BLaER1 (cell line): ENCODE measurements around the gene ZNF407.

Experiments used
- H3K27ac ChIP-seq: shearing (Covaris generic); formaldehyde crosslinking; 2 replicates; pipeline ENCODE4 v1.8.1; 2022
- H3K27me3 ChIP-seq: shearing (Covaris generic); formaldehyde crosslinking; 2 replicates; pipeline ENCODE4 v1.8.1; 2022
- H3K36me3 ChIP-seq: shearing (Covaris generic); formaldehyde crosslinking; 2 replicates; pipeline ENCODE4 v1.8.1; 2022
- H3K4me1 ChIP-seq: shearing (Covaris generic); formaldehyde crosslinking; 2 replicates; pipeline ENCODE4 v1.8.1; 2022
- H3K4me2 ChIP-seq: shearing (Covaris generic); formaldehyde crosslinking; 2 replicates; pipeline ENCODE4 v1.8.1; 2022
- H3K4me3 ChIP-seq: shearing (Covaris generic); formaldehyde crosslinking; 2 replicates; pipeline ENCODE4 v1.8.1; 2022
- H3K9ac ChIP-seq: shearing (Covaris generic); formaldehyde crosslinking; 2 replicates; pipeline ENCODE4 v1.8.1; 2022
- H3K9me3 ChIP-seq: shearing (Covaris generic); formaldehyde crosslinking; 2 replicates; pipeline ENCODE4 v1.8.1; 2022
- H4K20me1 ChIP-seq: shearing (Covaris generic); formaldehyde crosslinking; 2 replicates; pipeline ENCODE4 v1.8.1; 2022
- Cebpa-rat ChIP-seq: shearing (Covaris generic); IDR thresholded peaks from 2 replicates; pipeline ENCODE4 v1.8.1; 2022

ZNF407 gene

DNA sequence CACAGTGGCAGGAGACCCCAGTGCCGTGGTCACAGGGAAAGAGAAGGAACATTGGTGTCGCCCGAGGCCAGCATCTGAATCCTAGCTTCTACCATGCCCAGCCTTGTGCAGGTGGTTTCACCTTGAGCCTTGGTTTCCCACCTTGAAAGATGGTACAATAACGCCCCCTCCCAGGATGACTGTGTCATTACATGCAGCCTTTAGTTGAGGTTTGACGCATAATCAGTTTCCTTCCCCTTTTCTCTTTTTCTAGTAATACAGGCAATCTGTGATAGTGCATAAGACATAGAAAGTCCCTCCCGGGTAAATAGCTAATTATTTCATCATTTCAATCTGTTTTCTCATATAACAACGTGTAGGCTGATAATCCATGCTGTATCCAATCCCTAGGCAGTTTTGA is 29.8 kb upstream of the ZNF407 start:
- TF ChIP-seq Cebpa-rat: no peak
- H4K20me1 ChIP-seq: no peaks in the 10 kb centered on the region
- H3K36me3 ChIP-seq: no peaks in the 10 kb centered on the region
- peaks cover 38% of the 10 kb centered on the region for H3K9me3 ChIP-seq
- H3K27me3 ChIP-seq: no peaks in the 10 kb centered on the region
- no peak overlapping the region for H3K4me2 ChIP-seq
- no peaks in the 10 kb centered on the region for H3K4me1 ChIP-seq
- H3K9ac ChIP-seq: no peak overlapping the region
- no peak overlapping the region for H3K27ac ChIP-seq
- no peak overlapping the region for H3K4me3 ChIP-seq

DNA sequence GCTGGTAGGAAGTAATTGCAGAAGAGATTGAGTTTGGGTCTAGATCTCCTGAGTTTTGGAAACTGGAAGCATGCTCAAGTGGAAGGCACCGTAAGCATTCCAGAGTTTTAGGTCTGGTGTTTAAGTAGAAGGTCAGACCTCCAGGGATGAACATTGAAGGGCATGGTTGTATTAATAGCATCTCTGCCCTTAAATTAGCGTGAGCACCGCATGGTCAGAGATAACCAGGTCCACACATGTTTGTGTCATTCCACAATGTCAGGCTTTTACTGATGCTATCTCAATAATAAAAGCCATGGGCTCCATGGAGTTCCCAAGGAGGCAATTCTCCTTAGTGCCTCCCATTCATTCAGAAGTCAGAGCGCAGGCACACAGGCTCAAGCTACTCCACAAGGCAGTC is 28.3 kb upstream of the ZNF407 start:
- Histone ChIP-seq H4K20me1 (no peaks in the 10 kb centered on the region), H3K9ac (no peak overlapping the region), H3K36me3 (no peaks in the 10 kb centered on the region), H3K27me3 (no peaks in the 10 kb centered on the region), H3K9me3 (peaks cover 38% of the 10 kb centered on the region), H3K4me3 (no peak overlapping the region), H3K4me1 (no peaks in the 10 kb centered on the region), H3K4me2 (no peak overlapping the region), H3K27ac (no peak overlapping the region)
- TF ChIP-seq Cebpa-rat: no peak

DNA sequence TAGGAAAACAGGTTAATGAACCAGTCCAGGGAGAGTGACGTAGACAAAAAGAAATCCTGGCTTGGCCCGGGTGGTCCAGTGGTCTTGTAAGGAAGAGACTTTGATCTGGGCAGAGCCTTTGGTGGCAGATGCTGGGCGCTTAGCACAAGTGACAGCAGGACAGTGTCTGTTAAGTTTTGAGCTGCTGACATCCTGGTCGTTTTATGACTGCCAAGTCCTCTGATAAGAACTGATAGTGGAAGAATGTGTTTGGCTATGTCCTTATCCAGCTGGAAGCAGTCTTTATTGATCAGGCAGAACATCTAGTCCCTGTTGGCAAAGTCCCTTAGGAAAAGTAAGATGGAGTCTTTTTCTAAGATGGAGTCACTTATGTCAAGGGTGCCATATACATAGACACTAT is 27.4 kb upstream of the ZNF407 start:
- Histone ChIP-seq H3K27ac (no peak overlapping the region), H3K36me3 (no peaks in the 10 kb centered on the region), H3K4me3 (no peak overlapping the region), H3K27me3 (no peaks in the 10 kb centered on the region), H3K9ac (no peak overlapping the region), H4K20me1 (no peaks in the 10 kb centered on the region), H3K4me2 (no peak overlapping the region), H3K4me1 (no peaks in the 10 kb centered on the region), H3K9me3 (peaks cover 34% of the 10 kb centered on the region)
- no peak for TF ChIP-seq Cebpa-rat

DNA sequence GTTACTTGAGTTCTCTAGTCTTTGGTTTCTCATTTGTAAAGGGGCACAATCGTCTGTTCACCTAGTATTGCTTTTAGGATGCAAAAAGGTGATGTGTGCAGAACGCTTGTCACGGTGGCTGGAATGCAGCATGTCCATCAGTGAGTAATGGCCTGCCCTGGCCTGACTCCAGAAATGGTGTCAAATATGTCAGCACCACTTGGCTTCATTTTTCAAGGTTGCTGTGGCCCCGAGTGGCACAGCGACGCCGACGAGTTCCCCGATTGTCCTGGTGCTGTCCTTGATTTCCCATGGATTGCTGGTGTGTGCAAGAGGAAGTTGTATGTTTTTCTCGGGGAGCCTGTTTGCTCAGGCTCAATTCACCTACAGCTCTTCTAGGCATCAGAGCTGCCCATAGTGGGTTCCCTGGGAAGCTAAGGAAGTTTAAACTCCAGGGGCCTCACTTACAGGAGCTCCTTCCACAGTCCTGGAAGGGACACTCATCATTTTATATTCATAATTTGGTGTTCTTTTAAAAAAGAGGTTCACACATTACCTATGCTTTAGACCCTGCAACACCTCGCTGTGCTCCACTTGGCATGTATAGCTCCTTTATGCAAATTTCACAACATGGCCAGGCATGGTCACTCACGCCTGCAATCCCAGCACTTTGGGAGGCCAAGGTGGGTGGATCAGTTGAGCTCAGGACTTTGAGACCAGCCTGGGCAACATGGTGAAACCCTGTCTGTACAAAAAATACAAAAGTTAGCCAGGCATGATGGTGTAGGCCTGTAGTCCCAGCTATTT is 25.6 kb upstream of the ZNF407 start:
- H3K9ac ChIP-seq: no peak overlapping the region
- no peaks in the 10 kb centered on the region for H3K4me1 ChIP-seq
- no peak for TF ChIP-seq Cebpa-rat

DNA sequence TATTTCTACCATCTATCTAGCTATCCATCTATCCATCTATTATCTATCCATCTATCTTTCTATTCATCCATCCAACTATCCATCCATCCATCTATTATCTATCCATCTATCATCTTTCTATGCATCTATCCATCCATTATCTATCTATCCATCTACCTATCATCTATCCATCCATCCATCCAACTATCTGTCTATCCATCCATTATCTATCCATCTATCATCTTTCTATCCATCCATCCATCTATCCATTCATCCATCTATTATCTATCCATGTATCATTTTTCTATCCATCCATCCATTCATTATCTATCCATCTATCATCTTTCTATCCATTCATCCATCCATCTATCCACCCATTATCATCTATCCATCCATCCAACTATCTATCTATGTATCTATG is 24.6 kb upstream of the ZNF407 start:
- Histone ChIP-seq H4K20me1 (no peaks in the 10 kb centered on the region), H3K9me3 (0 out of 2 replicates have a peak, but pooled peaks cover 7% of the 10 kb centered on the region), H3K27ac (no peak overlapping the region), H3K27me3 (no peaks in the 10 kb centered on the region), H3K9ac (no peak overlapping the region), H3K36me3 (no peaks in the 10 kb centered on the region), H3K4me3 (no peak overlapping the region), H3K4me2 (no peak overlapping the region), H3K4me1 (no peaks in the 10 kb centered on the region)
- TF ChIP-seq Cebpa-rat: no peak

More for the DNA sequence above, 25.6 kb upstream of the ZNF407 start:
- Histone ChIP-seq H3K4me2 (no peak overlapping the region), H3K27me3 (no peaks in the 10 kb centered on the region), H4K20me1 (no peaks in the 10 kb centered on the region), H3K36me3 (no peaks in the 10 kb centered on the region), H3K4me3 (no peak overlapping the region), H3K27ac (no peak overlapping the region), H3K9me3 (peaks cover 16% of the 10 kb centered on the region)

DNA sequence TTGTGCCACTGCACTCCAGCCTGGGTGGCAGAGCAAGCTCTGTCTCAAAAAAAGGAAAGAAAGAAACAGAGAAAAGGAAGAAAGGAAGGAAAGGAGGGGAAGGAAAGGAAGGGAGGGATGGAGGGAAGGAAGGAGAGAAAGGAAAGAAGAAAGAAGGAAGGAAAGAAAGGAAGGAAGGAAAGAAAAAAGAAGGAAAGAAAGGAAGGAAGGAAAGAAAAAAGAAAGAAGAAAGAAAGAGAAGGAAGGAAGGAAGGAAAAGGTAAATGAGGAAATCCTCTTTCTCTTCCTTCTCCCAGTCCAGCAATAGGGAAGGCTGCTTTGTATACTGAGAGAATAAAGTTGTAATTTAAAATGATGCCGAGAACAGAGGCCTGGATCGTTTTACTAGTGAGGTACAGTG is 22.8 kb upstream of the ZNF407 start:
- no peaks in the 10 kb centered on the region for H3K9me3 ChIP-seq
- H3K4me3 ChIP-seq: no peak overlapping the region
- no peaks in the 10 kb centered on the region for H4K20me1 ChIP-seq
- no peaks in the 10 kb centered on the region for H3K4me1 ChIP-seq
- no peaks in the 10 kb centered on the region for H3K36me3 ChIP-seq
- no peak overlapping the region for H3K9ac ChIP-seq
- no peaks in the 10 kb centered on the region for H3K27me3 ChIP-seq
- H3K4me2 ChIP-seq: no peak overlapping the region
- no peak overlapping the region for H3K27ac ChIP-seq
- TF ChIP-seq Cebpa-rat: no peak

DNA sequence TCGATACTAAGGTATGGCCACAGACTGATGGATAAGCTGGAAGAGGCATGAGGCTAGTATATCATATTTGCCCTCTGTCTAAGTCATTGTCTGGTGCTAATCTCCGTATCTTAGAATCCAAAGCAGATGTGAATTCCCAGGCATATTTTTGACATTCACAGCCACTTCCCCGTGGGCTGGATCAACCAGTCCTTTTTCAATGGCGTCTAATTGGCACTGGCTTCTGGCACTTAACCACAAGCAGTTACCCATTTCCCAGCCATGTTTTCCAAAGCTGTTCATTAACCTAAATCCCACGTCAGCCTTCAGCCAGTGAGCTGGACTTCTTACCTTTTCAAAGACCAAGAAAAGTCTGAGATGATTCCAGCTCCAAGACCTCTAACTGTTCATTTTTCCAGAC is 20.7 kb upstream of the ZNF407 start:
- Histone ChIP-seq H3K4me2 (no peak overlapping the region), H4K20me1 (no peaks in the 10 kb centered on the region), H3K4me1 (no peaks in the 10 kb centered on the region), H3K9ac (no peak overlapping the region), H3K9me3 (no peaks in the 10 kb centered on the region), H3K4me3 (no peak overlapping the region), H3K27ac (no peak overlapping the region), H3K36me3 (no peaks in the 10 kb centered on the region), H3K27me3 (no peaks in the 10 kb centered on the region)
- no peak for TF ChIP-seq Cebpa-rat

DNA sequence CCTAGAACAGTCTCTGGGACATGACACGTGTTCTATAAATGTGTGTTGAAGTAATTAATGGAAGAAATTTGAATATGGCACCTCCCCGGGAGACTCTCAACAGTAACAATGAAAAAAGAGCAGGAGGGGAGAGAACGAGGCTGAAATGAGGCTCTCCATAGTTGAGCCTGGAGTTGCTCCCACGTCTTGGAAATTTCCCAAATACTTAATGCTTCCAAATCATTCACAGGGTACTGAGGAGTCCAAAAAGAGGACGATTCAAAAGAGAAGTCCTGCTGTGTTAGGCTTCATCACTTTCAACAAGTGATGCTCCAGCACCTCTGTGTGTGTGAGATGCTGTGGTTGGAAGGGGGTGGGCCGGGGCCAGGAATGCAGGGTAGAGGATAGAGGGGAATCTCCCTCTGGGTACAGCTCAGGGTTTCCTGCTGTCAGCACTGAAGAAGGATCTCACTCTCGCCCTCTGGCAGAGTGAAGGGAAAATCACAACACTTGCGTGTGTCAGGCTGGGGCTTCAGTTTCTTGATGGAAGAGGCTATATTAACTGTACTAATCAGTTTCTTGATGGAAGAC is 18.1 kb upstream of the ZNF407 start:
- Histone ChIP-seq H3K9me3 (no peaks in the 10 kb centered on the region), H3K27ac (no peak overlapping the region), H3K4me2 (no peak overlapping the region), H3K27me3 (no peaks in the 10 kb centered on the region), H4K20me1 (no peaks in the 10 kb centered on the region), H3K9ac (no peak overlapping the region), H3K4me1 (no peaks in the 10 kb centered on the region), H3K4me3 (no peak overlapping the region), H3K36me3 (no peaks in the 10 kb centered on the region)
- TF ChIP-seq Cebpa-rat: no peak

DNA sequence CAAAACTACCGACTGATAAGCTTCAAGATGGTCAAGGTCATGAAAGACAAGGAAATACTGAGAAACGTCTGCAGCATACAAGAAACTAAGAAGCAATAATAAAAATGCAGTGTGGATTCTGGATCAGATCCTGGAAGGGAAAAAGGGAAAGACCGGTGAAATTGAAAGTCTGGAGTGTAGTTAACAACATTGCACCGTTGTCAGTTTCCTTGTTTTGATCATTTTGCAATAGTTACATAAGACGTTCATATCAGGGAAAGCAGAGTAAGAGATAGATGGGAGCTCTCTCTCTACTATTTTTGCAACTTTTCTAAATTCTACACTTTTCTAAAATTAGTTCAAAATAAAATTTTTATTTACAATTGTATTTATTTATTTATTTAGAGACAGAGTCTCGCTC is 15.0 kb upstream of the ZNF407 start:
- Histone ChIP-seq H3K9me3 (no peaks in the 10 kb centered on the region), H3K4me2 (no peak overlapping the region), H3K4me3 (no peak overlapping the region), H4K20me1 (no peaks in the 10 kb centered on the region), H3K36me3 (no peaks in the 10 kb centered on the region), H3K9ac (no peak overlapping the region), H3K4me1 (no peaks in the 10 kb centered on the region), H3K27ac (no peak overlapping the region), H3K27me3 (no peaks in the 10 kb centered on the region)
- TF ChIP-seq Cebpa-rat: no peak

DNA sequence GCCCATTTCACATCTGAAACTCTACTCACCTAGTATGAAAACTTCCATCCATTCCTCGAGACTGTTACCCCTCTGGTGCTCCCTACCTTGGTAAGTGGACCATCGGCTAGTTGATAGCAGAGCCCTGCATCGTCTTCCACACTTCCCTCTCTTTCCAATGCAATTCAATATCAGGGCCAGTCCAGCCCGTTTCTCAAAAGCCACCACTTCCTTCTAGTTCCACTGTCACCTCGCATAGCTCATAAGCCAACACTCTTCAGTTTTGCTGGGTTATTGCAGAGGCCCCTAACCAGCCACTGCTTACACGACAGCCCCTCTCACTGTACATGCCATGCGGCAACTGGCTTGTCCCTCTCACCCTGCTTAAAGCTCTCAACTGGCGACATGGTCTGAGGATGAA is 10.2 kb upstream of the ZNF407 start:
- TF ChIP-seq Cebpa-rat: no peak
- Histone ChIP-seq H3K27me3 (no peaks in the 10 kb centered on the region), H3K4me3 (no peak overlapping the region), H3K4me1 (no peaks in the 10 kb centered on the region), H3K36me3 (no peaks in the 10 kb centered on the region), H3K27ac (no peak overlapping the region), H3K9ac (no peak overlapping the region), H3K4me2 (no peak overlapping the region), H4K20me1 (no peaks in the 10 kb centered on the region), H3K9me3 (no peaks in the 10 kb centered on the region)
